DMS53 treated with DMSO at 0.1 percent for 48 hours (cell line): ENCODE results near the gene ERFL.

Source experiments
- DNase-seq: peaks from one replicate; lab custom pipeline; 2025; ENCODE audit not compliant: unreplicated experiment; lab: John Stamatoyannopoulos, UW

ERFL gene

DNA sequence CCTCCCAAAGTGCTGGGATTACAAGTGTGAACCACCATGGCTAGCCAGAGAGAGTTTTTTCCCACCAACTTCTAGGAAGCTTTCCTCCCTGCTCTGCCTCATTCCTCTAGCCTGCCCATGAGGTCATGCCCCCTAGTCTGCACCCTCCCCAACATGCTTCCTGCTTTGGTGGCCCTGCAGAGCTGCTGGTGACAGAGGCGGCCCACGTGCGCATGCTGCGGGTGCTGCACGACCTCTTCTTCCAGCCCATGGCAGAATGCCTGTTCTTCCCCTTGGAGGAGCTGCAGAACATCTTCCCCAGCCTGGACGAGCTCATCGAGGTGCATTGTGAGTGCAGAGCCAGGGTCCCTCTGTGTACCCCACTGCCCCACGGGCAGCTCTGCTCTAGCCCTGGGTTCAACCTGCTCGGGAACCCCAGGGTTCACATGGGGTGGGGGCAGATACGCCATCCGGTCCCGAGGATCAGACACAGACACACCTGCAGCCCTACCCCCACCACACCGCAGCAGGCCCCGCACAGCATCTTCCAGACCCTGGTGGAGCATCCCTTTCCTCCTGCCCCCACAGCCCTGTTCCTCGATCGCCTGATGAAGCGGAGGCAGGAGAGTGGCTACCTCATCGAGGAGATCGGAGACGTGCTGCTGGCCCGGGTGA is 26.4 kb downstream of the ERFL start:
- no peak for DNase-seq

DNA sequence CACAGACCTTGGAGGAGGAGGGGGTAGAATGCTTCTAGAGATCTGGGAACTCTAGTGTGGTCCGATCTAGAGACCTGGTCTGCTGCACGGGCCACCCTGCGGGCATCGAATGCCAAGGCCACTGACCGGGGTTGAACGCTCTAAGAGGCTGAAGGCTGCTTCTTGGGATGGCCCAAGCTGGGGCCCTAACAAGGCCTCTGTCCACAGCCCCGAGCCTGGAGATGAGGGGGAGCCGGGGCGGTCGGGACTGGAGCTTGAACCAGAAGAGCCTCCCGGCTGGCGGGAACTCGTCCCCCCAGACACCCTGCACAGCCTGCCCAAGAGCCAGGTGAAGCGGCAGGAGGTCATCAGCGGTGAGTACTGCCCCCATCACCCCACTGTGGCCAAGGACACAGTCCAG is 30.0 kb downstream of the ERFL start:
- DNase-seq: no peak

DNA sequence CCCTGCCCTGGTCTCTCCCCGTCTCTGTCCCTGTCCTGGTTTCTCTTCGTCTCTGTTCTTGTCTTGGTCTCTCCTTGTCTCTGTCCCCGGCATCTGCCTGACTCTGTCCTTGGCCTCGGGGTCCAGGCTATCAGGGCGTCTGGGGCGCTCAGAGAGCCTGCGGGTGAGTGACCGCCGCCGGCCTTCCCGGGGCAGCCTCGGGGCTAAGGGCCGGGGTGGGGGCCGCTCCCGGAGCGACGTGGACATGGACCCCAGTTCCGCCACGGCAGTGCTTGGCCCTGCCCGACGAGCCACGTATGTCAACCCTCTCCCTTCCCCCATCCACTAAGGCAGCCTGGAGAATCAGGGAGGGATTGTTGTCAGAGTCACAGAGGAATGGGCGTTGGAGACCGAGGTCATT is 30.4 kb downstream of the ERFL start:
- DNase-seq: no peak

DNA sequence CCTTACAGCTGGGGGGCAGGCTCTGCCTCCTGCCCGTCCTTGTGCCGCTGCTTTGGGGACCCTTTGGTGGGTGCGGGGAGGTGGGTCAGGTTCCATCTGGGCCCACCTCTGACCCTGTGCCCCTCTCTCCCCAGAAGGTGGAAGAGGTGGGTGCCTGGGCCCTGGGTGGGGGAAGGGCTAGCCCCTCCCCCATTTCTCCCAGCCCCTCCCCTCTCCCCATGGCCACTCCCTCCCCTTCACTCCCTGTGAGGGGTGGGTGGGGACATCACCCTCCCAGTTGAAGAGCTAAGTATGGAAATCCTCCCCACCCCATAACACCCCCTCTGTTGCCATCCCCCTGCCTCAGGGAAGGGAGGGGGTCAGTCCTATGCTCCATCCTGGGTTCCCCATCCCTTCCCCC is 31.1 kb downstream of the ERFL start:
- no peak for DNase-seq

DNA sequence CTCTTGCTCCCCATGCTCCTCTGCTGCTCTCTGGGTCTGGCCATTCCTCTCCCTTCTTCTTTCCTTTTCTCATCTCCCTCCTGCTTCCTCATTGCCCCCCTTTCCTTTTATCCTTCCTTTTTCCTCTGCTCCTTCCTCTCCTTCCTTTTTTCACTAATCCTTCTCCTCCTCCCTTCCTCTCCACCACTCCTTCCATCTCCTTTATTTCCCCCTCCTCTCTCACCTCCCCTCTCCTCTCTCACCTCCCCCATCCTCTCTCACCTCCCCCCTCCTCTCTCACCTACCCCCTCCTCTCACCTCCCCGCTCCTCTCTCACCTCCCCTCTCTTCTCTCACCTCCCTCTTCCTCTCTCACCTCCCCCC is 31.7 kb downstream of the ERFL start:
- no peak for DNase-seq

DNA sequence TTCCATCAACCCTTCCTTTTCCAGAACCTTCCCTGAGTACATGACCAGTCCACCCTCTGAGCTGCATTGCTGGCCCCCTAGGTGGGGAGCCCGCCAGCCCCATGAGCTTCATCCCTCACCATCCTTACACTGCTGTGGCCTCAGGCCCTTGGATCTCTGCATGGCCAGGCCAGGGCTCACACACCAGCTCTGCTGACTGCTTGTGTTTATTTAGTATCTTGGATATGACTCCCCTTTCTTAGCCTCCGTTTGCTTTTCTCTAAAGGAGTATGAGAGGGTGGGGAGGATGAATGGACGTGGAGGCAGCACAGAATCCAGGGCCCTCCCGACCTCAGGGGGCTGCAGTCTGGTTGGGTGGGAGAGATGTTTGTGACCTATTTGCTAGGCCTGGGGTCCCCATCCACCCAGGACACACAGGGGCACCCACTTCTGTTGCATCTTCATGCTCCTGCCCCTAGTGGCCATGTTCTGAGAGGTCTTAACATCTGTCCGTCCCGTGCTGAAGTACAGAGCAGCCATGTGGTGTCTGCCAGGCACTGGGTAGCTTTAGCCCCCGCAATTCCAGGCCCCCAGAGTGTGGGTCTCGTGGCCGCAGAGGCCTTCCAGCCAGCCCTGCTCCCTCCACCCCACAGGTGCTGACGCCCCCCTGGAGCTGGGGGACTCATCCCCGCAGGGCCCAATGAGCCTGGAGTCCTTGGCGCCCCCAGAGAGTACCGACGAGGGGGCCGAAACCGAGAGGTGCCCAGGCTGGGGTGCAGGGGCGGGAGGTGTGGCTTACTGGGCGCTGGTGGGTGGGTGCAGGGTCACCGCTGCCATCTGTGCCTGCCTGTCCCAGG is 32.3 kb downstream of the ERFL start:
- no peak for DNase-seq

DNA sequence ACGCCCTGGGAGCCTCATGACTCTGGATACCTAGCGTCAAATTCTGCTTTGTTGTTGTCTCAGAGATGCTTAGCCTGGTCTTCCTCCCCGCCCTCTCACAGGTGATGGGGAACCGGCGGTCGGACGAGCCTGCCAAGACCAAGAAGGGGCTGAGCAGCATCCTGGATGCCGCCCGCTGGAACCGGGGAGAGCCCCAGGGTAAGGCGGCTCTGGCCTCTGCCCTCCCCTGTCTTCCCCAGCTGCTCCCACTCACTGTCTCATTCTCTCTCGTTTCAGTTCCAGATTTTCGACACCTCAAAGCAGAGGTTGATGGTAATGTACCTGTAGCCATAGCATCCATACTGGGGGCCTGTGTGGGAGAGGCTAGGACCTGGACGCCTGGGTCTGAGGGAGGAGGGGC is 33.9 kb downstream of the ERFL start:
- no peak for DNase-seq

DNA sequence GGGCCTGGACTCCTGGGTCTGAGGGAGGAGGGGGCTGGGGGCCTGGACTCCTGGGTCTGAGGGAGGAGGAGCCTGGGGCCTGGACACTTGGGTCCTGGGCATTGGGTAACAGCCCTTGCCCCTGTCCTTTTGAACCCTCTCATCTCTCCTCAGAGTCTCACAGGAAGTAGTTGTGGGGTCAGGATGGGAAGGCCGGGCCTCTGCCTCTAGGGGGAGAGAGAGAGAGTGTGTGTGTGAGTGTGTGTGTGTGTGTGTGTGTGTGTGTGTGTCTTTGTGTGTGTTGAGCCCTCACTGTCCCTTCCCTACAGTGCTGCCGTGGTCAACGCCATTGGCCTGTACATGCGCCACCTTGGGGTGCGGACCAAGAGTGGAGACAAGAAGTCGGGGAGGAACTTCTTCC is 34.4 kb downstream of the ERFL start:
- DNase-seq: no peak

DNA sequence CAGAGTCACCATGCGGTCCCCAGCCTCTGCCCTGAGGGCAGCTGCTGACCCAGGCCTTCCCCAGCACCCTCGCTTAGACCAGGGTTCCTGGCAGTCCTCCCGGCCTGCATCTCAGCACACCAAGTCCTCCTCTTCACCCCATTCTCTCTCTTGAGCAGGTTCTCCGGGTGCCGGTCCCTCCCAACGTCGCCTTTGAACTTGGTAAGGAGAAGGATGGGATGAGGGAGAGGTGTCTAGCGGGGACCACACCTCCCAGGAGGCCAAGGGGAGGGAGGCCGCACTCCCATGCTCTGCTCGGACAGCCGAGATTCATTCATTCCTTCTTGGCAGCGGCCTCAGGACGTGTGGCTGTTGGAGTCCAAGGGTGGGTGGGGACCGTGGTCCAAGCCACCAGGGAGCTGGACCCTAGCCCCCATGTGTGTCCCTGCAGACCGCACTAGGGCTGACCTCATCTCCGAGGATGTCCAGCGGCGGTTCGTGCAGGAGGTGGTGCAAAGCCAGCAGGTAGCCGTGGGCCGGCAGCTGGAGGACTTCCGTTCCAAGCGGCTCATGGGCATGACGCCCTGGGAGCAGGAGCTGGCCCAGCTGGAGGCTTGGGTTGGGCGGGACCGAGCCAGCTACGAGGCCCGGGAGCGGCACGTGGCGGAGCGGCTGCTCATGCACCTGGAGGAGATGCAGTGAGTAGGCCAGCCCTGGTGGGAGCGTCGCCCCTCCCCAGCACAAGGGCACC is 35.9 kb downstream of the ERFL start:
- DNase-seq: no peak

DNA sequence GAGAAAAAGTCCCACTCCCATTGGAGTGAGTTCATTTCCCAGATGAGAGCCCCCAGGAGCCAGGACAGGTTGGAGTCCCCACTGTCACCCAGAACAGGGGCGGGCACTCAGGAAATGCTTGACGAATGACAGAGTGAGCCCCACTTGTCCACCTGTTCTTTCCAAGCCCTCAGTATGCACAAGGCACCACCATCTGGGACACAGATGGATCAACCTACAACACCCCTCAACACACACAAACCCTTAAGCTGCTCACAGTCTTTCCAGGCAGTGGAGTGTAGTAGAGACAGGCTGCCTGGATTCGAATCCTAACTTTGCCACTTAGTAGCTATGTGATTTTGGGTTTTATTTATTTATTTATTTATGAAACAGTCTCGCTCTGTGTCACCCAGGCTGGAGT is 37.3 kb downstream of the ERFL start:
- no peak for DNase-seq

DNA sequence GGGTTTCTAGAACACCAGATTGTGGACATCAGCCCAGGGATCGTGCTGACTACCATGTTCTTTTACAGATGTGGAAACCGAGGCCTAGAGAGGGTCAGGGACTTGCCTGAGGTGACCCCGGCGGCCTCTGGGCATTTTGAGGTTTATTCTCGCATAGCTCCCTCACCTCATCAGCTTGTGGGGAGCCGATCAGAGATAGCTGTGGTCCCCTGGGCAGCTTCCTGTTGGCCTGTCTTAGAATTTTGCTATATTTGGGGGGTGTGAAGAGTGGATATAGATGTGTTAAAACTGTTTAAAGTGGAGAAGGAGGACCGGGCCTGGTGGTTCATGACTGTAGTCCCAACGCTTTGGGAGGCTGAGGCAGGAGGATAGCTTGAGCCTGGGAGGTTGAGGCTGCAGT is 38.4 kb downstream of the ERFL start:
- no peak for DNase-seq

DNA sequence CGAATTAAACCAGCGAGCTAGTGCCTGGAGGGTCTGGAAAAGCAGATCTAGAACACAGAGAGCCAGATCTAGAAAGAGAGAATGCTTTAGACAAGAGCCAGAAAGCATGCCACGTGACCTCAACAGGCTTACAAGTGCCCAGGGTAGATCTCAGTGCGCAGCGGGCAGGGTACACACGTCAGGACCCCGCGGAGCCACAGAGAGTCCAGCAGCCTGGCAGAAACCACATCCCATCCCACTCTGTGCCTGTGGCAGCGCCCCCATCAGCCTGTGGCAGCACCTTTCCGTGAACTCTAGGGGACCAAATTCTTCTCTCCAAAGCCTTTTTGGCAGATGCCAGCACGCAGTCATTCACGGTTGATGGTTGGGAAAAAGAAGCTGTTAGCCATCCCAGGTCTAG is 39.3 kb downstream of the ERFL start:
- no peak for DNase-seq

DNA sequence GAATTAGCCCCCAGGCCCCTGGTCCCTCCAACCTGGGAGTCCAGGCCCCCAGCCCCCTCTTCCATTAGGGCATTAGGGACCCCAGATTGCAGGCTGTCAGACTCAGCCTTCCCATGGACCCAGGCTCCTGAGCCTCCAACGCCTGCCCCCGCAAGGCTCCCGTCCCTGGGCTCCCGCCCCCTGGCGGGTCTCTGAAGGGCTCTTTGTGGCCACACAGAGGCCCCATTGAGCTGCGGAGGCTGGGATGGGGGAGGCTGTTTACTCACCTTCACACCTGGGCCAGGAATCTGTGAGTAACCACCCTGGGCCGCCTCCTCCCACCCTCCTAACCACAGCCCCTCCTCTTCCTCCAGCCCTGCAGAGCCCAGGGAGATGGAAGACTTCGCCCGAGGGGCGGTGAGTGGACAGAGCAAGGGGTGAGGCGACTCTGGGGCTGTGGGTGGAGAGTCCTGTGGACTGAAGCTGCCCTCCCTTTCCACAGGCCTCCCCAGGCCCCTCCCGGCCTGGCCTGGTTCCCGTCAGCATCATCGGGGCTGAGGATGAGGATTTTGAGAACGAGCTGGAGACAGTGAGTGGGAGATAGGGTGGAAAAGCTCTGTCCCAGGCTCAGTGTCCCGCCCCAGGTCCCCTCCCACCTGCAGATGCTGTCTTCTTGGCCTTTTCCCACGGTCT is 40.4 kb downstream of the ERFL start:
- no peak for DNase-seq

DNA sequence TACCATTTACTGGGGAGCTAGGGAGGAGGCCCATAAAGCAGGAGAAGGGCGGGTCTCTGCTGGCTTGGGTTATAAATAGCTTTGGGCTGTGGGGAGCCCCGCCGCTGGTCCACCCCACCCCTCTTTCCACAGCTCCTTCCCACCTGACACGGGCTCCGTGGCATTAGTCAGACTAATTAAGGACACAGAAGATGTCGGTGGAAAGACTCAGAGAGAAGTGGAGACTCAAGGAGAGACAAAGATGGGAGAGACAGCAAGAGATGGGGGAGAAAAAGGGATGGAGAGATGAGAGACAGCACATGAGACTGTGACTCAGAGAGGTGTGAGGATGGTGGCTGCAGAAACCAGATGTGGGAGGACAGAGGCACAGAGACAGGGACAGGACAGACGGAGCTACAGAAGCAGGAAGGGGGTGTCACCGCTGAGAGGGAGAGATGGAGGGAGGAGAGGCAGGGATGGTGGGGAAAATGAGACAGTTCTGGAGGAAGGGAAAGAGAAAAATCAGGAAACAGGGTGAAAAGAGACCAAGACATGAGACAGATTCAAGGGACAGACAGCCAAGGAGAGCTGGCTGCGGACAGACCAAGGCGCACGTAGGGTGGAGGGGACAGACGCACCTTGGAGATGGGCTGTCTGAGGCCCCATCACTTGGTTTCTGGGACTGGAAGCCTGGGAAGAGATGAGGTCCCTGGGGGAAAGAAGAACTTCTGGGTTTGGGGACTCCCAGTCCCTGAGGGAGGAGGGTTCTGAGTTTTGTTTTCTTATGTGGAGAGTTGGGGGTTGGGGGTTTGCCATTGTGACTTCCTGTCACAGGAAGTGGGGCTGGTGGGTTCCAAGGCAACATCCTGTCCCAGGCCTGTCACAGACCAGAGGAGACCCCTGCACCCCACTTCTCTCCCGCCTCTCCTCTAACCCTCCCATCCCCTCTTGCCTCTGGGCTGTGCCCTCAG is 41.2 kb downstream of the ERFL start:
- DNase-seq: no peak

DNA sequence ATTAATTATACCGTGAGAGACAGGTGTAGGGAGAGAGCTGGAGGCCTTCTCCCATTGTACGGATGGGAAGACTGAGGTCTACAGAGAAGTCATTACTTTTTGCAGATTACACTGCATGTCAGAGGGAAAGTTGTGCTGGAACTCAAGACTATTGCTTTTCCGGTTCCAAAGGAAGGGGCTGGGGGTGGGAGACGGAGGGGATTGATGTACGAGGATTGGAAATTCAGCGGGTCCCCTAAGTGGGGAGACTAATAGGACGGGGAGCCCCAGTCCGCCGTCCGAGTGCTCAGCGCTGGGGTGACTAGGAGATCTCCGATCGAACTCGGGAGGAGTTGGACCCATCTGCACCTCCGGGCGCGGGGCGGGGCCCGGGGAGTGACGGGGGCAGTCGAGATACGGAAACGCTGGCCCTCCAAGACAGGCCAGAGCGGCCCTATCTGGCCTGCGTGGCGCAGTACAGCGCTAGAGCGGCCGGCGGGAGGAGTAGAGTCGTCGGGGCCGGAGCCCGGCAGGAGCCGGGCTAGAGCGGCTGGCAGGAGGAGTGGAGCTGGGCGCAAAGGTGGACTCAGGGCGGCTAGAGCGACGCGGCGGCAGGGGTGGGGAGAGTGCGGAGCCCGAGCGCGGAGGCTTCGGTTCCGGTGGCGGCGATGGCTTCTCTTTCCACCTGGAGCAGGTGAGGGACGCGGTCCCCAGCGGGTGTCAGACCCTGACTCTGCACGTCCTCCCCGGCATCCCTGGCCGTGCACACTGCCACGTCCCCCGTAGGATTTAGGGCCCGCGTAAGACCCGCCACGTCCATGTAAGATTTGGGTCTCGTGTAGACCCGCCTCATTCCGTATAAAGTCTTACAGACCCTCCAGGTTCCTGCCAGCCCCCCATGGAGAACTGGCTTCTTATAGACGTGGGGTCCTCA is 44.2 kb downstream of the ERFL start:
- peak; percentile 93 for DNase-seq

DNA sequence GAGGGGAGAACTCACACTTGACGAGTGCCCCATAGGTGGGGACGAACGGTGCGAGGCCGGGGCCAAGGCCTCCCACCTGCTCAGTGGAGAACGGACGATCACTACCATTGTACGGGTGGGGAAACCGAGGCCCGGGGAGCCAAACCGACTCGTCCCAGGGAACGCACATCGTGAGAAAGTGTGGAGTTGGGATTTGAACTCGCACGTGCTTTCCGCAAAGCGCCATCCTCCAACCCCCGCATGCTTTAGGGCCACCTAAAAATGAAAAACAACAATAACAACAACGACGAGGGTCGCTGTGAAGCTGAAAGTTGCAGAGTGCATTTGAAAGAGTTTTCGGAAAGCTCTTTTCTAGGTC is 44.8 kb downstream of the ERFL start:
- no peak for DNase-seq

DNA sequence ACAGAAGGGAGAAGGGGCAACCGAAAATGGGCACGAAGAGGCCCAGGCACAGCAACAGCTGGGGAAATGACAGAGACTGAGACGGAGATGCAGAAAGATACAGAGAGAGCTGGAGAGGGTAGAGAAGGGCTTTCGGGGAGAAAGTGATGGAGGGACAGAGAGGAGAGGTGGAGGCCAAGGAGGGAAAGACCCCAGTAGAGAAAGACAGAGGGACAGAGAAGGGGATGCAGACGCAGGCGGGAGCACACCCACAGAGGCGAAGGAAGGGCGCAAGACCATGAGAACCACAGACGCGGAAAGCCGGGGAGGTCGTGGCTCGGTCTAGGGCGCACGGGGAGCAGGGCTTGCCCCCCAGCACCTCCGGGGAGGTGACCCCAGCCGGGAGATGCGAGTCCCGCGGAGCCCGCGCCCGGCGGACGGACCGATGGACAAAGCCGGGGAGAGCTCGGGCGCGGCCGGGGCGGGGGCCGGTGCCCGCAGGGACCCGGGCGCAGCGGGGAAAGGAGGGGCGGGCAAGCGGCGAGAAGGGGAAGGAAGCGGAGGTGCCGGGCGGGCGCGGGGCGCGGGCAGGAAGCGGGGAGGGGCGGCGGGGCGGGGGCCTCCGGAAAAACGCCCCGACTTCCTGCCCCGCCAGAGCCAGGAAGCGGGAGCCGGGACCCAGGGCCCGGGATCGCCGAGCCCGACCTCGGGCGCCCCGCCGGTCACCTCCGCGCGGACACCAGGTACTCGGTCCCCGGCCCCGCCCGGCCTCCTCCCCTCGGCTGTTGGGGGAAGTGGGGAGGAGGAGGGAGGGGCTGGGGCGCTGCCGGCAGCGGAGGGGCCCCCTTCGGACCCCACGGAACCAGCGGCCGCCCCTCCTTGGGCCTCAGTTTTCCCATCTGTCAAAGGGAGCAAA is 45.4 kb downstream of the ERFL start, which contains the start of gene ARHGEF1:
Gene ARHGEF1, plus strand, starts transcription at position 617 of the 895 bp plus-strand sequence. CDS start 4,899 bp downstream, outside the sequence.
- no peak for DNase-seq

DNA sequence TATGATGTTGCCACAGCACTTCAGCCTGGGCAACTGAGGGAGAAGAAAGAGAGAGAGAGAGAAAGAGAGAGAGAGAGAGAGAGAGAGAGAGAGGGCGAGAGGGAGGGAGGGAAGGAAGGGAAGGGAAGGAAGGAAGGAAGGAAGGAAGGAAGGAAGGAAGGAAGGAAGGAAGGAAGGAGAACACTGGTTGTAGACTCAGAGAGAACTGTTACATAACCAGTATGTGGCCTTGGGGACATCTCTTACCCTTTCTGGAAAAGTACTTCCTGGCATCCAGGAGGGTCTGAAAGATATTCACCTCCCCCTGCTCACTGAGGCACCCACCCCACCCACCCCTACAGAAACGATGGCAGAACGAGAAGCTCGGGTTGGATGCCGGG is 47.9 kb downstream of the ERFL start:
- no peak for DNase-seq
